H1 (cell line): ENCODE measurements around the gene PANX2. TPM values are rescaled to one million over a fixed set of nuclear protein-coding genes. Genes with fewer than 3 reads are reported as not detected.

Experiments used
- CTCF ChIA-PET: fragments of 300-600 bp; sonication (Branson Sonifier 250); formaldehyde crosslinking; loops from one replicate; lab custom pipeline; 2021; ENCODE audit not compliant: partially characterized antibody; lab: Charles Lee
- POLR2A ChIA-PET: fragments of 300-600 bp; sonication (Branson Sonifier 250); formaldehyde crosslinking; loops from one replicate; lab custom pipeline; 2021; ENCODE audit warnings: inconsistent platforms; ENCODE audit not compliant: partially characterized antibody; lab: Charles Lee
- DNase-seq, 2 experiments: peaks; one replicate each; pipeline versions ENCODE4 v3.0.0 to v3.0.0-alpha.2; 2010 to 2022; ENCODE audit warnings: low spot score in 2 of 2, low read depth in 1 of 2, mixed read lengths in 1 of 2
- FAIRE-seq: peaks from 2 replicates; lab custom pipeline; 2011; peaks lifted over from hg19 to GRCh38; lab: Jason Lieb, UNC
- H2AFZ ChIP-seq: 2 replicates; pipeline ENCODE4 v1.8.1; 2012; ENCODE audit warnings: low read length, inconsistent platforms
- H2AK5ac ChIP-seq: 2 replicates; pipeline ENCODE4 v1.6.1; 2013; ENCODE audit warnings: low read depth, low read length
- H2BK120ac ChIP-seq: replicated peaks from 2 replicates; pipeline ENCODE3; 2013; ENCODE audit warnings: low read depth, low read length, inconsistent platforms
- H2BK12ac ChIP-seq: 2 replicates; pipeline ENCODE4 v1.6.1; 2013; ENCODE audit warnings: low read depth, low read length
- H2BK15ac ChIP-seq: 2 replicates; pipeline ENCODE4 v1.6.1; 2013; ENCODE audit warnings: low read length
- H2BK20ac ChIP-seq: 2 replicates; pipeline ENCODE4 v1.6.1; 2013; ENCODE audit warnings: low read length
- H2BK5ac ChIP-seq: 2 replicates; pipeline ENCODE4 v1.6.1; 2013; ENCODE audit warnings: low read depth, low read length
- H3K14ac ChIP-seq: 2 replicates; pipeline ENCODE4 v1.6.1; 2013; ENCODE audit warnings: inconsistent platforms; ENCODE audit not compliant: insufficient read length
- H3K18ac ChIP-seq: 2 replicates; pipeline ENCODE4 v1.6.1; 2013; ENCODE audit warnings: low read length; ENCODE audit errors: extremely low read depth
- H3K23ac ChIP-seq: 2 replicates; pipeline ENCODE4 v1.6.1; 2013; ENCODE audit warnings: inconsistent platforms; ENCODE audit not compliant: insufficient read length
- H3K23me2 ChIP-seq: 2 replicates; pipeline ENCODE4 v1.6.1; 2013; ENCODE audit warnings: low read depth, low read length
- H3K27ac ChIP-seq: 2 replicates; pipeline ENCODE4 v1.6.1; 2011; ENCODE audit warnings: low read depth, low read length, inconsistent platforms
- H3K27me3 ChIP-seq, 4 experiments: replicated peaks in 1 of 4; 1 replicate in 1 of 4; 2 replicates in 3 of 4; pipeline versions ENCODE4 v1.6.1 to v1.8.1; 2011 to 2013; ENCODE audit warnings: low read length in 3 of 4, mild to moderate bottlenecking in 3 of 4, inconsistent platforms in 2 of 4, mixed read lengths in 2 of 4, moderate library complexity in 1 of 4; ENCODE audit not compliant: control insufficient read depth in 3 of 4, insufficient read depth in 3 of 4; ENCODE audit errors: extremely low read depth in 1 of 4
- H3K36me3 ChIP-seq, 4 experiments: 2 replicates each; pipeline versions ENCODE4 v1.6.1 to v1.8.1; 2011 to 2013; ENCODE audit warnings: mild to moderate bottlenecking in 4 of 4, low read length in 3 of 4, moderate library complexity in 2 of 4, control low read depth in 1 of 4, inconsistent platforms in 1 of 4; ENCODE audit not compliant: insufficient read depth in 4 of 4, control insufficient read depth in 2 of 4
- H3K4ac ChIP-seq: replicated peaks from 2 replicates; pipeline ENCODE3; 2013; ENCODE audit warnings: low read length, low read depth, mixed read lengths, inconsistent platforms; ENCODE audit not compliant: insufficient read length
- H3K4me1 ChIP-seq, 4 experiments: replicated peaks in 1 of 4; 1 replicate in 1 of 4; 2 replicates in 3 of 4; pipeline versions ENCODE4 v1.6.1 to v1.8.1; 2011 to 2013; ENCODE audit warnings: low read length in 3 of 4, inconsistent platforms in 2 of 4, mixed read lengths in 1 of 4; ENCODE audit not compliant: insufficient read depth in 4 of 4, control insufficient read depth in 3 of 4
- H3K4me2 ChIP-seq, 2 experiments: 2 replicates each; pipeline versions ENCODE4 v1.6.1 to v1.8.1; 2011 to 2013; ENCODE audit warnings: low read depth in 2 of 2, low read length in 2 of 2, control low read depth in 1 of 2, inconsistent platforms in 1 of 2, mild to moderate bottlenecking in 1 of 2; ENCODE audit not compliant: insufficient read depth in 1 of 2
- H3K4me3 ChIP-seq, 4 experiments: fragments of 200-600, 300-600 bp in 1 of 4; sonication (generic), shearing (Covaris generic), sonication (Bioruptor Twin) in 1 of 4; 2 replicates each; pipeline versions ENCODE4 v1.5.1 to v1.8.1; 2011 to 2016; ENCODE audit warnings: low read length in 4 of 4, low read depth in 3 of 4, control low read depth in 2 of 4, inconsistent platforms in 2 of 4, mild to moderate bottlenecking in 2 of 4, mixed read lengths in 1 of 4, moderate library complexity in 1 of 4; ENCODE audit not compliant: insufficient read depth in 2 of 4; ENCODE audit errors: extremely low read depth in 1 of 4
- H3K56ac ChIP-seq: replicated peaks from 2 replicates; pipeline ENCODE3; 2013; ENCODE audit warnings: low read depth, mild to moderate bottlenecking, mixed read lengths, low read length, inconsistent platforms; ENCODE audit not compliant: insufficient read length
- H3K79me1 ChIP-seq: 2 replicates; pipeline ENCODE4 v1.6.1; 2013; ENCODE audit warnings: low read depth, low read length, control low read depth
- H3K79me2 ChIP-seq, 2 experiments: 2 replicates each; pipeline versions ENCODE4 v1.6.1 to v1.8.1; 2012 to 2013; ENCODE audit warnings: low read length in 2 of 2, mild to moderate bottlenecking in 2 of 2, inconsistent platforms in 1 of 2; ENCODE audit not compliant: insufficient read depth in 2 of 2, control insufficient read depth in 1 of 2
- H3K9ac ChIP-seq, 4 experiments: replicated peaks in 1 of 4; 1 replicate in 1 of 4; 2 replicates in 3 of 4; pipeline versions ENCODE4 v1.6.1 to v1.8.1; 2011 to 2013; ENCODE audit warnings: low read depth in 3 of 4, low read length in 3 of 4, control low read depth in 2 of 4, mild to moderate bottlenecking in 2 of 4, moderate library complexity in 2 of 4, inconsistent platforms in 1 of 4; ENCODE audit errors: extremely low read depth in 1 of 4
- H3K9me3 ChIP-seq, 2 experiments: 2 replicates each; pipeline versions ENCODE4 v1.6.1 to v1.8.1; 2012 to 2013; ENCODE audit warnings: mild to moderate bottlenecking in 2 of 2, moderate library complexity in 2 of 2, control low read depth in 1 of 2, inconsistent platforms in 1 of 2, low read depth in 1 of 2, low read length in 1 of 2, mixed read lengths in 1 of 2; ENCODE audit not compliant: insufficient read depth in 2 of 2
- H4K20me1 ChIP-seq, 2 experiments: replicated peaks in 1 of 2; 2 replicates each; pipeline versions ENCODE3 to v1.8.1; 2011 to 2013; ENCODE audit warnings: inconsistent platforms in 2 of 2, low read length in 2 of 2, mild to moderate bottlenecking in 1 of 2; ENCODE audit not compliant: insufficient read depth in 2 of 2, control insufficient read depth in 1 of 2
- H4K5ac ChIP-seq: 2 replicates; pipeline ENCODE4 v1.6.1; 2013; ENCODE audit warnings: low read length, low read depth, mixed read lengths, inconsistent platforms; ENCODE audit not compliant: insufficient read length
- H4K8ac ChIP-seq: 2 replicates; pipeline ENCODE4 v1.8.0; 2013; ENCODE audit warnings: mild to moderate bottlenecking, moderate library complexity, low read length, inconsistent platforms; ENCODE audit not compliant: insufficient read depth; ENCODE audit errors: extremely low read depth
- H4K91ac ChIP-seq: replicated peaks from 2 replicates; pipeline ENCODE3; 2013; ENCODE audit warnings: low read length, mixed read lengths, inconsistent platforms; ENCODE audit not compliant: insufficient read length
- ATF2 ChIP-seq: IDR thresholded peaks from 2 replicates; pipeline ENCODE4 v1.6.1; 2012; ENCODE audit warnings: low read length, inconsistent platforms
- WGBS, 2 experiments: shearing (Covaris generic) in 1 of 2; methylation state at CpG; one replicate each; pipeline versions ENCODE4 v1.1.6 to v1.1.7; 2013 to 2015; ENCODE audit warnings: low lambda C conversion rate in 2 of 2, mixed read lengths in 2 of 2, inconsistent platforms in 1 of 2, low coverage in 1 of 2, missing lambda C conversion rate in 1 of 2; ENCODE audit not compliant: insufficient replicate concordance in 2 of 2, insufficient coverage in 1 of 2, insufficient read length in 1 of 2; ENCODE audit errors: extremely low coverage in 1 of 2, missing lambda C conversion rate in 1 of 2; 5-methylcytosine and 5-hydroxymethylcytosine counted together
- polyA plus RNA-seq, 7 experiments: library from polyadenylated mRNA; depleted of rRNA in 3 of 7; stranded (reverse) in 5 of 7; unstranded in 2 of 7; fragments of >200 nt in 5 of 7; fragments of 200-250 nt in 2 of 7; gene quantifications; 1 replicate in 5 of 7; 2 replicates in 1 of 7; 4 replicates in 1 of 7; pipeline versions ENCODE4 v1.2.1 to v1.2.3, GENCODE V29; 2011 to 2013; ENCODE audit warnings: missing spikeins in 2 of 7, mixed read lengths in 2 of 7
- total RNA-seq: library from RNA; stranded (reverse); fragmentation: NEBNext Ultra II Directional; extraction: Animal tissue kit (Norgen Biotek cat#: 25700); gene quantifications from 2 replicates; pipeline ENCODE4 v1.2.1, GENCODE V29; 2021

Gene PANX2
- total and polyA plus RNA-seq, 2 of the 8 experiments (the other 6 are each of a cell fraction or from before 2014, with no cell fraction given), result 3.5 to 5.0 TPM

- no peak overlapping the region for H4K91ac ChIP-seq
- H4K5ac ChIP-seq, result no peak overlapping the region
- ChIA-PET POLR2A (interaction anchor here (0.9 to 1.0 kb wide), 2 partner anchors 51 to 68 kb away, joined by 3 to 4 read pairs; no protein-coding TSS in a partner anchor), CTCF (interaction anchor here (0.7 to 9.4 kb wide), 25 partner anchors 8 to 219 kb away, joined by 3 to 83 read pairs (median 5); partner anchors contain the start of genes IL17REL, MOV10L1 and TTLL8)
- no peak overlapping the region for H2AFZ ChIP-seq
- H3K4me1 ChIP-seq, result peaks cover 0 to 4% (median 0%) of the 10 kb centered on the region in 4 experiments; a peak in 3 of 7 replicates
- H2BK12ac ChIP-seq, result no peak overlapping the region
- H3K36me3 ChIP-seq, result no peaks in the 10 kb centered on the region
- no peak overlapping the region for H4K8ac ChIP-seq
- no peak for FAIRE-seq
- H3K23me2 ChIP-seq, result no peaks in the 10 kb centered on the region
- H3K4me2 ChIP-seq, result no peak overlapping the region
- WGBS, 2 experiments, result 92% methylated on average over 35 of the region's 35 CpGs; no CpG with 5 or more reads in 1 of the 2 experiments
- no peaks in the 10 kb centered on the region for H3K79me1 ChIP-seq
- no peak overlapping the region for H2BK120ac ChIP-seq
- no peak overlapping the region for H3K56ac ChIP-seq
- H3K14ac ChIP-seq, result no peak overlapping the region
- H3K9me3 ChIP-seq, result no peaks in the 10 kb centered on the region
- H3K9ac ChIP-seq, result no peak overlapping the region
- no peak overlapping the region for H2BK20ac ChIP-seq
- H4K20me1 ChIP-seq, result peaks cover 0 to 3% of the 10 kb centered on the region in 2 experiments
- no peak overlapping the region for H3K4ac ChIP-seq
- DNase-seq, result no peak
- no peak overlapping the region for H3K4me3 ChIP-seq
- no peak overlapping the region for H3K23ac ChIP-seq
- TF ChIP-seq ATF2, result no peak
- TF ChIP-seq, all 59 proteins: peak for 0
- H3K27ac ChIP-seq, result no peak overlapping the region
- H2AK5ac ChIP-seq, result no peak overlapping the region
- H3K79me2 ChIP-seq, result no peaks in the 10 kb centered on the region
- peaks cover 0 to 8% (median 2%) of the 10 kb centered on the region in 4 experiments; a peak in 2 of 7 replicates for H3K27me3 ChIP-seq
- H2BK15ac ChIP-seq, result no peak overlapping the region; the same call in 1 of the 2 replicates
- no peak overlapping the region for H3K18ac ChIP-seq
- no peak overlapping the region for H2BK5ac ChIP-seq
Measured at GRCh38 chr22:50150161-50151129, 20.1 kb upstream of the PANX2 start.
